Neural cell (in vitro differentiated cells): ENCODE data around the gene SPATA33. TPM values are rescaled to one million over a fixed set of nuclear protein-coding genes. Genes with fewer than 3 reads are reported as not detected.
A peak's percentile ranks its signal among the peaks of the same experiment; 100 is the strongest.

ENCODE experiments used
- H2AFZ ChIP-seq: fragments of 200-600, 300-800 bp; sonication (generic), shearing (Covaris generic); 2 replicates; pipeline ENCODE4 v1.6.0; 2014; ENCODE audit warnings: low read depth, mild to moderate bottlenecking, antibody characterized with exemption, low read length, moderate library complexity
- H3F3A ChIP-seq: fragments of 200-600 bp; shearing (Covaris generic); 2 replicates; pipeline ENCODE4 v1.6.1; 2016; ENCODE audit warnings: mild to moderate bottlenecking, moderate library complexity, mixed read lengths, antibody characterized with exemption, low read length; ENCODE audit not compliant: insufficient read depth, poor library complexity, severe bottlenecking
- H3K27ac ChIP-seq: fragments of 200-600, 300-800 bp; sonication (generic), shearing (Covaris generic); 2 replicates; pipeline ENCODE4 v1.5.1; 2014; ENCODE audit warnings: mild to moderate bottlenecking, low read length, moderate library complexity
- H3K27me3 ChIP-seq: fragments of 300-800, 200-600 bp; sonication (generic), shearing (Covaris generic); 2 replicates; pipeline ENCODE4 v1.6.0; 2014; ENCODE audit warnings: mild to moderate bottlenecking, low read depth, low read length, moderate library complexity; ENCODE audit not compliant: insufficient read depth
- H3K36me3 ChIP-seq: fragments of 300-800, 200-600 bp; sonication (generic), shearing (Covaris generic); 2 replicates; pipeline ENCODE4 v1.5.1; 2014; ENCODE audit warnings: mild to moderate bottlenecking, antibody characterized with exemption, low read length, moderate library complexity; ENCODE audit not compliant: insufficient read depth
- H3K4me2 ChIP-seq: fragments of 300-800, 200-600 bp; sonication (generic), shearing (Covaris generic); 2 replicates; pipeline ENCODE4 v1.6.0; 2014; ENCODE audit warnings: mild to moderate bottlenecking, low read length
- H3K4me3 ChIP-seq: fragments of 300-800, 200-600 bp; sonication (generic), shearing (Covaris generic); 2 replicates; pipeline ENCODE4 v1.5.1; 2014; ENCODE audit warnings: mild to moderate bottlenecking, low read length, moderate library complexity
- H3K79me2 ChIP-seq: fragments of 200-600 bp; shearing (Covaris generic); replicated peaks from 2 replicates; pipeline ENCODE4 v1.6.0; 2014; ENCODE audit warnings: mild to moderate bottlenecking, low read length, moderate library complexity; ENCODE audit not compliant: insufficient read depth
- H3K9ac ChIP-seq: fragments of 300-800, 200-600 bp; sonication (generic), shearing (Covaris generic); 2 replicates; pipeline ENCODE4 v1.6.1; 2016; ENCODE audit warnings: mild to moderate bottlenecking, low read length, mixed read lengths
- H3K9me2 ChIP-seq: fragments of 200-600 bp; shearing (Covaris generic); 2 replicates; pipeline ENCODE4 v1.6.1; 2016; ENCODE audit warnings: mild to moderate bottlenecking, low read length, mixed read lengths; ENCODE audit not compliant: insufficient read depth
- H3K9me3 ChIP-seq: fragments of 200-600, 300-800 bp; sonication (generic), shearing (Covaris generic); 2 replicates; pipeline ENCODE4 v1.6.1; 2016; ENCODE audit warnings: mild to moderate bottlenecking, mixed run types, low read length, moderate library complexity, mixed read lengths
- H4K20me1 ChIP-seq: fragments of 200-600 bp; shearing (Covaris generic); 2 replicates; pipeline ENCODE4 v1.6.1; 2016; ENCODE audit warnings: mild to moderate bottlenecking, mixed run types; ENCODE audit not compliant: insufficient read depth
- CTCF ChIP-seq: fragments of 450-650 bp; IDR thresholded peaks from 2 replicates; pipeline ENCODE4 v1.5.1; 2014; ENCODE audit warnings: antibody characterized with exemption, mild to moderate bottlenecking, moderate library complexity; ENCODE audit not compliant: poor library complexity, severe bottlenecking
- EP300 ChIP-seq: fragments of 450-650 bp; conservative IDR thresholded peaks from 2 replicates; pipeline ENCODE4 v1.6.1; 2014; ENCODE audit warnings: antibody characterized with exemption, mild to moderate bottlenecking, moderate library complexity; ENCODE audit not compliant: poor library complexity, severe bottlenecking
- EZH2 ChIP-seq: fragments of 200-600, 300-800 bp; shearing (Covaris generic), sonication (generic); IDR thresholded peaks from 2 replicates; pipeline ENCODE4 v1.6.1; 2014; ENCODE audit warnings: antibody characterized with exemption, low read length, borderline replicate concordance, mild to moderate bottlenecking; ENCODE audit not compliant: insufficient read depth, poor library complexity, severe bottlenecking
- MXI1 ChIP-seq: fragments of 450-650 bp; conservative IDR thresholded peaks from 2 replicates; pipeline ENCODE4 v1.6.1; 2014; ENCODE audit warnings: antibody characterized with exemption, mild to moderate bottlenecking; ENCODE audit not compliant: poor library complexity, severe bottlenecking
- POLR2AphosphoS5 ChIP-seq: IDR thresholded peaks from 2 replicates; pipeline ENCODE4 v1.6.1; 2012
- RAD21 ChIP-seq: fragments of 450-650 bp; conservative IDR thresholded peaks from 2 replicates; pipeline ENCODE4 v1.6.1; 2014; ENCODE audit warnings: antibody characterized with exemption, mild to moderate bottlenecking, moderate library complexity
- REST ChIP-seq: IDR thresholded peaks from 2 replicates; pipeline ENCODE4 v1.6.1; 2012; ENCODE audit warnings: borderline replicate concordance
- SMC3 ChIP-seq: fragments of 450-650 bp; conservative IDR thresholded peaks from 2 replicates; pipeline ENCODE4 v1.6.1; 2014; ENCODE audit warnings: antibody characterized with exemption, mild to moderate bottlenecking, moderate library complexity; ENCODE audit not compliant: poor library complexity
- TAF1 ChIP-seq: IDR thresholded peaks from 2 replicates; pipeline ENCODE4 v1.6.1; 2012; ENCODE audit warnings: low read depth
- polyA plus RNA-seq: library from polyadenylated mRNA; depleted of rRNA; stranded (reverse); fragments of >200 nt; gene quantifications from 2 replicates; pipeline ENCODE4 v1.2.3, GENCODE V29; 2014

Gene SPATA33
- polyA plus RNA-seq, 1 donor from 2014 or later = 16.0 TPM

GRCh38 chr16:89701425-89702406, 44.1 kb downstream of the SPATA33 start, which contains the start of gene SPATA2L:
Gene SPATA2L, minus strand, starts transcription at chr16:89701705. Its CDS starts 473 bp downstream, at chr16:89701232.
- peak within 1 kb of the TSS; percentile 88 for H3K27ac ChIP-seq

More at GRCh38 chr16:89701425-89702406, 44.1 kb downstream of the SPATA33 start, which contains the start of gene SPATA2L:
- H3K36me3 ChIP-seq = no peaks in the 10 kb centered on the region
- peak within 1 kb of the TSS; percentile 76 for H2AFZ ChIP-seq
- no peaks in the 10 kb centered on the region for H3K9me3 ChIP-seq
- H3K9ac ChIP-seq = peak within 1 kb of the TSS; percentile 91
- peak within 1 kb of the TSS; percentile 85 for H3K4me2 ChIP-seq
- H3K79me2 ChIP-seq = no peaks in the 10 kb centered on the region
- peak within 1 kb of the TSS; percentile 96 for H3K4me3 ChIP-seq
- H3K9me2 ChIP-seq = no peaks in the 10 kb centered on the region
- no peaks in the 10 kb centered on the region for H3K27me3 ChIP-seq
- H4K20me1 ChIP-seq = no peaks in the 10 kb centered on the region
- H3F3A ChIP-seq = no peaks in the 10 kb centered on the region
- no peak for TF ChIP-seq EZH2
- TF ChIP-seq RAD21 = peak; percentile 11
- peak; percentile 87 for TF ChIP-seq POLR2AphosphoS5
- TF ChIP-seq EP300 = peak; percentile 57
- peak; percentile 45 for TF ChIP-seq CTCF
- peak; percentile 91 for TF ChIP-seq MXI1
- peak; percentile 50 for TF ChIP-seq SMC3
- peak; percentile 15 for TF ChIP-seq REST
- peak; percentile 73 for TF ChIP-seq TAF1
